GM21737 (cell line): ENCODE measurements around the gene SCIN.
"Not testable (repeated sequence)": the region's sequence is repeated elsewhere in the genome, so short reads cannot be mapped to it uniquely, and the experiment has no call there.

Source experiments
- ATAC-seq: cut with Tn5 transposase; IDR thresholded peaks from one replicate; pipeline ENCODE4 v1.9.1; 2021; ENCODE audit warnings: mild to moderate bottlenecking, moderate library complexity; ENCODE audit not compliant: unreplicated experiment

SCIN gene

DNA sequence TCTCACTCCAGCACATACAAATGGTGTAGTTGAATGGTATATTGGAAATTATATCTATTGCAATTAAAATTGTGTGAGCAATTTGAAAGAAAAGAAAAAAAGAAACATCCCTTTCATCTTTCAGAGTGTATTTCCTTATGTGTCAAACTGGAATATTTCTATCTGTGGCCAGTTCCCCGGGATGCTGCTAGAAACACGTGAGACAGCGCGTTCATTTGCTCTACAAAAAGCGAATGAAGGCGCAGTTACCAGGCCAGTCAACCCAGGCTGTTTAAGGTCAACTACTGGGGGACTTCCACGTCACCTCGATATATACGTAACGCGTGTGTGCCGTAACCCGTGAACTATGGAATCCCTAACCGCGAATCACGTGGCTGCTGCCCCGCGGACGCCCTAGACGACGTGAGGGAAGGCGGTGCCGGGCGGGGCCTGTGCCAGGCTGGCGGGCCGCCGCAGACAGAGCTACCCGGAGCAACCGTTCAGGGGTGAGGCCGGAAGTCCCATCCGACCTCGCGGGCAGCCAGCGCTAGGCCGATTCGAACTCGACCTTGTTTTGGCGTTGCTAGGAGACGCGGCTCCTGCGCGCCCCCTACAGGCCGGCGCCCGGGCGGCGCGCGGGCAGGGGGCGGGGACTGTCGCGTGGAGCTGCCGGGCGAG, 115.8 kb downstream of the SCIN start:
- ATAC-seq = peak; percentile 79

DNA sequence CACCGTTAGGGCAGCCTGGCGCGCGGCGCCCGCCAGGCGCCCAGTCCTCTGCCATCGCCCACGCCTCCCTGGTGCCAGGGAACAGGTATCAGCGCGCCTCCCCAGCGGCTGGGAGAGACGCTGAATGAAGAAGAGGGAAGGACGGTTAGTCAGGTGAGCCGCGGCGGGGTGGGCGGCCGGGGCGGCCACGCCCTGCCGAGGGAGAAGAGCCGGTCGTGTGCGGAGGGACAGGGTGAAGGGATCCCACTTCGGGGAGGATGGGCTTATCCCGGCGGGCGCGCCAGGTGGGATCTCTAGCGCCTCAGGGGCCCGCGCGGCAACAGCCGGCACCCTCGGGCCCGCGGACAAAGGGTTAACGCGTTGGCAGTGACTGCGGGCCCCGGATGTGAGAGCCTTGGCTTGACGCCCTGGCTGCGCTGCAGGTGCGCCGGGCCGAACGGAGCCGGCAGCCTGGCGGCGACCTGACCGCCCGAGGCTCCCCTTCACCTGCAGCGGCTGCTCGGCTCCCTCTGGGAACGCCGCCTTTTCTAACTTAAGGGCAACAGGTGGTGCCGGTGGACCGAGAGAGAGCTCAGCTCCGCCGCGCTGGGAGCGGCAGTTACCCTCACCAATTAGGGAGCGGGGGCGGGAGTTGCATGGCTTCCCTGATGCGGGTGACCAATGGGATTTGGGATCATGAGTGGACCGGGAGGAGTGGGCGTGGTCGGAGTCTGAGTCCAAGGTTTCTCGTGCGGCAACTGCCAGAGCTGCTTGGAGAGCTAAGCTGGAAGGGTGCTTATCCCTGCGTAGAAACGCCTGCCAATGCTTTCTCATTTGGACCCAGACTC, 116.6 kb downstream of the SCIN start, which contains the start of gene ARL4A:
Gene ARL4A (plus strand): TSS at position 743 of the 827 bp plus-strand sequence. CDS start 622 bp downstream, outside the sequence.
- ATAC-seq = peak; percentile 83

GRCh38 chr7:12687718-12688171, 117.2 kb downstream of the SCIN start:
- ATAC-seq = no peak

- ATAC-seq = not testable (repeated sequence)
Observed at GRCh38 chr7:12688485-12689170, 118.1 kb downstream of the SCIN start.

DNA sequence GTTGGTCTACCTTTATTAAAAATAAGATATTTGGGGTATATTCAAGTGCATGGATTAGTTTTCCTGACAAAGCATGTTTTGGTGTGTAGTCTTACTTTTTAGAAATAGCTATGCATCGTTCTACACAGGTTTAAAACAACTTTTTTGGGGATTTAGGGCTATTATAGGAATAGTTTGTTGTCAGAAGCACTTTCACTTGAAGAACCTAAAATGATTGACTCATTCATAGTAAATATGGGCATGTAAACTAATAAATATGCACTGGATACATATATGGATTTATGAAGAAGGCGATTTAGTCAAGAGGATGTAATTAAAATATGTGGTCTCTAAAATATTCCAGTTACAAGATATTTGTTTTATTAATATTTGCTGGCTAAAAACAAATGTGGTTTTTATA, 118.9 kb downstream of the SCIN start:
- ATAC-seq = no peak

DNA sequence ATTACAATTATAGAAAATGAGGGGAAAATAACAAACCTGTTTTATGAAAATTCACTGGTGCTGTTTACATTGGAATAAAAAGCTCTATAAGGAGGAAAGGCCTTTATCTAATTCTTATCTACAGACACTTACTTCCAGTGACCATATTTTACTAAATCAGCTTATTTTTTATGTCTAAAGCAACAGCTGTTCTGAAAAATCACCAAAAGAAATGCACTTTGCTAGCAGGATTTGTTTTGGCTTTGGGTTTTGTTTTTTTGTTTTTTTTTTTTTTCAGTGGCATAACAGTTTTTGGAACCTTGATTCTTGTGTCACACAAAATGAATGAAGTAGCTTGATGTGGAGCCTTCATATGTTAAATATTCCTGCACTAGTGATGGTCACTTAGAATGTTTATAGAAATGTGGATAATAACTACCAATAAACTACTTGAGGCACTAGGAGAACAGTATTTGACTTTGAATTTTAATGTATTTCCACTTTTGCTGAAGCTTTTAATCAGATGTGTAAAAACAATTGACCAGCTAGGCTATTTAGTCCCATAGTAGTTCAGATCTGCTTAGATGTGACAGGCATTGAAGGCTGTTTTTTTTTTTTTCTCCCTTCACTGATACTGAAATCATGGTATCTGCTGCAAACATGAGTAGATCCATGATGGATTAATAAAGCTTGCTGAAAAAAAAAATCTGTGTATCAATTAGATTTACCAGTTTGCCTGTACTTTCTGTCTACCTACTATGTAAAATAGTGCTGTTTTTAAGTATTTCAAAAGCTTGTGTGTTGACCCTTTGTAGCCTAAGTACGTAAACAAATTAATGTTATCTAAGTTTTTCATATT, 119.7 kb downstream of the SCIN start:
- ATAC-seq = no peak

DNA sequence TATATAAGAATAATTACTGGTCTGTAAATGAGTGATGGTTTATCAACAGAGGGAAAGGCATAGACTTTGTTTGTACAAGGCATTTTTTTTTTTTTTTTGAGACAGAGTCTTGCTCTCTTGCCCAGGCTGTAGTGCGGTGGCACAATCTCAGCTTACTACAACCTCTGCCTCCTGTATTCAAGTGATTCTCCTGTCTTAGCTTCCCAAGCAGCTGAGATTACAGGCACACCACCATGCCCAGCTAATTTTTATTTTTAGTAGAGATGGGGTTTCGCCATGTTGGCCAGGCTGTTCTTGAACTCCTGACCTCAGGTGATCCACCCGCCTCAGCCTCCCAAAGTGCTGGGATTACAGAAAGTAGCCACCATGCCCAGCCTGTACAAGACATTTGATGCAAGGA, 120.9 kb downstream of the SCIN start:
- not testable (repeated sequence) for ATAC-seq

GRCh38 chr7:12692035-12692434, 121.5 kb downstream of the SCIN start:
- ATAC-seq = no peak

- no peak for ATAC-seq
Observed at GRCh38 chr7:12692479-12693259, 122.1 kb downstream of the SCIN start.

DNA sequence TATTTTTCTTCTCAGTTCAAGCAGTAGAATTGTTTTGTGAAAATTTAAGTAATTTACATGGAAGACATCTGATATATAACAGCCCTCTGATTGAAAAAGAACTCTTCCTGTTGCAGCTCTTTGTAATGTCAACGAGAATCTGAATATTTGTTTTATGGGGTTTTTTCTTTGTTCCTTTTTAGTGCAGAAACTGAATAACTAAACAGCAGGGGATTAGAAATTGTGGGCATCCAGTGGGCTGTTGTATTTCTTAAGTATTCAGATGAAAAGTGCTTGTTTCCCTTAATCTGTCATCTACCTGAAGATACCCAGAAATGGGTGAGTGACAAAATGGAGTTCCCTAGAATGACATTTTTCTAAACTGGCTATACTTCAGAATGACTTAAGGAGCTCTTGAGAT, 124.3 kb downstream of the SCIN start:
- ATAC-seq = no peak

DNA sequence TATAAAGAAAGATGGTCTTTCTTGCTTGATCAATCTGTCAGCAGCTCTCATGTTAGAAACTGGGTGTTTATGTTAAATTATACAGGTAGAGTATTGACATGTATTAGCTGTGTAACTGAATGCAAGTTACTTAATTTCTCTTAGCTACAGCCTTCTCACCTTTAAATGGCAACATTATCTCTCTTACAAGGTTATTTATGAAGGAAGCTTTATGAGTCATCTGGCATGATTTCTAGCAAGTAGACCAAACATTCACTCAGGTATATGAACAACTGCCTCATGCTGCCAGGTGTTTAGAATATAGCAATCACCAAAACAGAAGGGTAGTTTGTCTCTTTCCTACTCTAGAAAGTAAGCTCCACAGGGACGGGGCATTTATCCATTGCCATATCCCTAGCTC, 125.4 kb downstream of the SCIN start:
- ATAC-seq = no peak

DNA sequence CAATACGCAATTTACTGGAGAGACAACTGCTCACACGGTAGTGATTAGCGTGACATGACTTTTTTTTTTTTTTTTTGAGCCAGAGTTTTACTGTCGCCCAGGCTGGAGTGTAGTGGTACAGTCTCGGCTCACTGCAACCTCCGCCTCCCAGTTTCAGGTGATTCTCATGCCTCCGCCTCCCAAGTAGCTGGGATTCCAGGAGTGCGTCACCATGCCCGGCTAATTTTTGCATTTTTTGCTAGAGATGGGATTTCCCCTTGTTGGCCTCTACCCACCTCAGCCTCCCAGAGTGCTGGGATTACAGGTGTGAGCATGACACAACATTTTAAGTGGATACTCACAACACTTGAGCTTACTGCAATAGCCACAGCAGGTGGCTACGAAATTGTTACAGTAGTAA, 128.8 kb downstream of the SCIN start:
- ATAC-seq = no peak

DNA sequence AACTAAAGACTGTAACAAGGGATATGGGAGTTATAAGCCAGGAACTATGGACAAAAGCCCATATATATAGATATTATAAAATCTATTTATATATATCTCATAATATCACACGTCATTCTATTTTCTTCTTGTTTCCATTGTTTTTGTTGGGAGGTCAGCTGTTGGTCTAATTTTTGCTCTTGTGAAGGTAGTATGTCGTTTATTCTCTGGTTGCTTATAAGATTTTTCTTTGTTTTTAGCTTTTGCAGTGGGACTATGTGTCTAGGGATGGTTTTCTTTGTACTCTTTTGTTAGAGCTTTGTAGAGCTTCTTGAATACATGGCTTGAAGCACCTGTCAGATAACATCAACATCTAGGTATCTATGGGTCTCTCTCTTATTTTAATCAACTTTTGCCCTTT, 130.9 kb downstream of the SCIN start:
- no peak for ATAC-seq

- ATAC-seq = no peak
Observed at GRCh38 chr7:12703881-12704280, 133.4 kb downstream of the SCIN start.

- no peak for ATAC-seq
Observed at GRCh38 chr7:12705878-12706277, 135.4 kb downstream of the SCIN start.

DNA sequence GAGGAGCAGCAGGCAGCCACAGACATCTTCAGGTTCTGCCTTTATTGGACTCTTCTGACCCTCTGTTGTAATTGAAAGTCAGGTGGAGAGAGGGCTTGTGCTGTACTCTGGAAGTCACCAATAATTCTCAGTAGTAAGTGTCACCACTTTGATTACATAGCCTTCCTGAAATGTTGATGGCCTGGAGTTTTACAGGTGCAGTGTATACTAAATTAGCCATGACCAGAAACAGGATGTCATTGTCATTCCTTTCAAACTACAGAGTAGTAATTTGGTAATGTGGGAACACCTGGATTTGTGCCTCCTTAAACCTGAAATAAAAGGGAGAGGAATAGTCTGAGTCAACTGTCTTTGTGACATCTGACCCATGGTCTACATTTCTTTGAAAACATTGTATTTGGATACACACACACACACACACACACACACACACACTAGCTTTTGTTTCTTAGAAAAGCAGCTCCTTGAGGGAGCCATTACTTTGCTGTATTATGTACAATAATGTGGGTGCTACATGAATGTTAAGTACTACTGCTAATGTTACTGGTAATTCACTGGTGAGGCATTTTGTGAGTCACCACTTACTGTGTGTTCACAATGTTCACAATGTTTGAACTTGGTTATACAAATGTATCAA, 136.5 kb downstream of the SCIN start:
- no peak for ATAC-seq

DNA sequence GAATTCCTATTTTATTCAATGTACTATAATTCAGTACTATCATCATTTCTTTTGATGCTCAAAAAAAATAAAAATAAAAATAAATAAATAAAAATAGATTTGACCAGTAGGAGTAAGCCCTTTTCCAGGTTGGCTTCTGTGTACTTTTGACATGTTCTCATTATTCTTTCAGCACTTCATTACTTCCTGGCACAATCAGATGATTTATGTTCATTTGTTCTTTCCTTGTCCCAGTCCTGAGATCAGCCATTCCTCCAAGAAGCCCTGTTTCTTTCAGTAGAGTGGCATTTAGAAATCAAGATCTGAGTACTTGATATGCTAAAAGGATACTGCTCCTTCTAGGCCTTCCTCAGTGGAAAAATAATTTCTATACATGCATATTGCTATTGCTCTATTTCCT, 137.8 kb downstream of the SCIN start:
- no peak for ATAC-seq
